GM12892 (cell line): ENCODE data around the gene MED12L.

Experiments used
- POLR2A ChIP-seq: IDR thresholded peaks from 2 replicates; pipeline ENCODE4 v1.6.1; 2011; ENCODE audit warnings: low read depth, low read length, control low read depth
- POLR2AphosphoS5 ChIP-seq: IDR thresholded peaks from 2 replicates; pipeline ENCODE4 v1.6.1; 2011; ENCODE audit warnings: low read depth, low read length, control low read depth
- TAF1 ChIP-seq: IDR thresholded peaks from 2 replicates; pipeline ENCODE4 v1.6.1; 2011; ENCODE audit warnings: low read depth, mild to moderate bottlenecking, control low read depth, low read length, borderline replicate concordance

- TF ChIP-seq POLR2A (no peak), POLR2AphosphoS5 (no peak), TAF1 (no peak)
Observed at GRCh38 chr3:151321526-151321925, 236.1 kb downstream of the MED12L start.
